ENCODE data around the gene NFATC2IP. TPM values are rescaled to one million over a fixed set of nuclear protein-coding genes. Genes with fewer than 3 reads are reported as not detected.

NFATC2IP gene
- total and polyA plus RNA-seq, 2 of the 13 experiments (the other 11 are each of a cell fraction or from before 2014, with no cell fraction given), result 32.1 to 48.5 TPM

GRCh38 chr16:28935924-28936783 is 14.6 kb upstream of the NFATC2IP start (continued):
- TF ChIP-seq ZNF644 (CRISPR knock-in tag; IDR thresholded peaks at IDR 0.05; ENCODE audit: low read depth) (no peak), HMG20B (CRISPR knock-in tag; conservative IDR thresholded peaks at IDR 0.05) (no peak), ZNF766 (CRISPR knock-in tag; IDR thresholded peaks at IDR 0.05; ENCODE audit: borderline replicate concordance) (no peak), ZNF431 (CRISPR knock-in tag; IDR thresholded peaks at IDR 0.05; ENCODE audit: borderline replicate concordance, low read depth) (no peak), MYPOP (CRISPR knock-in tag; IDR thresholded peaks at IDR 0.05) (peak; percentile 58; the same call in 1 of the 2 replicates), STAG1 (CRISPR knock-in tag; IDR thresholded peaks at IDR 0.05) (no peak; the same call in 1 of the 2 replicates), ZNF205 (CRISPR knock-in tag; IDR thresholded peaks at IDR 0.05) (no peak), ZBTB25 (CRISPR knock-in tag; IDR thresholded peaks at IDR 0.05) (no peak), ISX (CRISPR knock-in tag; conservative IDR thresholded peaks at IDR 0.05) (no peak), PHF5A (CRISPR knock-in tag; IDR thresholded peaks at IDR 0.05; ENCODE audit: low read depth, unreplicated experiment) (no peak), SAP130 (CRISPR knock-in tag; IDR thresholded peaks at IDR 0.05; ENCODE audit: low read depth) (peak; percentile 96), TAF15 (IDR thresholded peaks at IDR 0.05; ENCODE audit: low read depth, low read length, poor library complexity, severe bottlenecking) (no peak), ZHX1 (CRISPR knock-in tag; IDR thresholded peaks at IDR 0.05; ENCODE audit: low read depth) (no peak), SP140L (CRISPR knock-in tag; IDR thresholded peaks at IDR 0.05; ENCODE audit: borderline replicate concordance) (no peak), KMT2A (CRISPR knock-in tag; IDR thresholded peaks at IDR 0.05) (no peak), ZSCAN20 (CRISPR knock-in tag; IDR thresholded peaks at IDR 0.05; ENCODE audit: borderline replicate concordance) (no peak), ZNF138 (CRISPR knock-in tag; IDR thresholded peaks at IDR 0.05; ENCODE audit: low read depth) (no peak), CBX1 (IDR thresholded peaks at IDR 0.05; ENCODE audit: low read depth) (no peak), TOPORS (CRISPR knock-in tag; IDR thresholded peaks at IDR 0.05) (no peak), ZBTB2 (CRISPR knock-in tag; IDR thresholded peaks at IDR 0.05; ENCODE audit: low read depth) (peak; percentile 45; the same call in 1 of the 2 replicates), ZNF513 (CRISPR knock-in tag; conservative IDR thresholded peaks at IDR 0.05) (no peak), MED13 (CRISPR knock-in tag; IDR thresholded peaks at IDR 0.05) (no peak), FOXK2 (IDR thresholded peaks at IDR 0.05) (no peak)

Data from HepG2 (cell line).